ENCODE results near the gene PAPPA.

The PAPPA gene

DNA sequence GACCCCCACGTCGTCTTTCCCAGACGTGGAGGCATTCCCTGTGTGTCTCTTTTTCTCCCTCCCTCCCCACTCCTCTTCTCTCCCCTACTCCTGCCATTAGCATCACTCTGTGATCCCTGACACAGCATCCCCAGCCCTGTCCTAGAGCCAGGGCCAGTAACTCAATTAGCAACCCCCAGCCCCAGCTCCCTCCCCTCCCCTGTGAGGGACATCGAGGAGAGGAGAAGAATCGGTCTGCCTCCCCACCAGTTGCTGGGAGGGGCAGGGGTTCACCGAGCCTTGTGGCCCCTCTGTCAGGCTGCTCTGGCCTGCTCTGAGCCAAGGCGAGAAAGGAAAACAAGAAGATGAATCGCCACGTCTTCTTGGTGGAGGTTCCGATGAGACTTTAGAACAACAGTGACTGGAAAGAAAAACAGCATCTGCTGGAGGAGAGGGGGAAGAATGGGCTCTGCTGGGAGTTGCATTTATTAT lies 123.1 kb downstream of the PAPPA start:
- H3K4me3 ChIP-seq (ENCODE audit: low read length in 2 of 2), result no peak overlapping the region
- H3K36me3 ChIP-seq (ENCODE audit: control insufficient read depth in 2 of 2, insufficient read depth in 2 of 2, low read length in 2 of 2), result no peaks in the 10 kb centered on the region
- no peaks in the 10 kb centered on the region for H3K9me3 ChIP-seq (ENCODE audit: control insufficient read depth in 2 of 2, low read length in 2 of 2)
- H3K9ac ChIP-seq (ENCODE audit: low read length in 2 of 2), result no peak overlapping the region
- no peaks in the 10 kb centered on the region for H3K27me3 ChIP-seq (ENCODE audit: control insufficient read depth in 1 of 2, insufficient read depth in 2 of 2, low read length in 2 of 2)
- H3K27ac ChIP-seq (ENCODE audit: low read length), result no peak overlapping the region
- H3K4me1 ChIP-seq (ENCODE audit: control insufficient read depth, insufficient read depth, low read length), result no peaks in the 10 kb centered on the region

DNA sequence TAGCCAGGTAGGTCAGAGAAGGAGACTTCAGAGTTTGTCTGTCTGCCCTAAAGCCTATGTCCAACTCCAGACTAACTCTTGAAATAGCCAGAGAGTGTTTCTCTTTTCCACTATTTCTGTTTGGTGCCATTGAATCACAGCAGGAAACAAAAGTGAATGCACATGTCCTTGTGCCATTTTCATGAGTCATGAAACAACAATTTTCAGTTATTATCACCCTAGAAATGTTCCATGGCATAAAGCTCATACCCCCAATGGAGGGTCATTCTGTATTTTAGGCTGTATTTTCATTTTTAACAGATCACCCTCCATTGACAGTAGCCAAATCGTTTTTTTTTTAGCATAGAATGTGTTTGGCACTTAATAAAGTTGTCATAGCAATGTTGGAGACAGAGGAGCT lies 124.7 kb downstream of the PAPPA start:
- Histone ChIP-seq H3K27me3 (ENCODE audit: control insufficient read depth in 1 of 2, insufficient read depth in 2 of 2, low read length in 2 of 2) (no peaks in the 10 kb centered on the region), H3K4me1 (ENCODE audit: control insufficient read depth, insufficient read depth, low read length) (no peaks in the 10 kb centered on the region), H3K4me3 (ENCODE audit: low read length in 2 of 2) (no peak overlapping the region)

DNA sequence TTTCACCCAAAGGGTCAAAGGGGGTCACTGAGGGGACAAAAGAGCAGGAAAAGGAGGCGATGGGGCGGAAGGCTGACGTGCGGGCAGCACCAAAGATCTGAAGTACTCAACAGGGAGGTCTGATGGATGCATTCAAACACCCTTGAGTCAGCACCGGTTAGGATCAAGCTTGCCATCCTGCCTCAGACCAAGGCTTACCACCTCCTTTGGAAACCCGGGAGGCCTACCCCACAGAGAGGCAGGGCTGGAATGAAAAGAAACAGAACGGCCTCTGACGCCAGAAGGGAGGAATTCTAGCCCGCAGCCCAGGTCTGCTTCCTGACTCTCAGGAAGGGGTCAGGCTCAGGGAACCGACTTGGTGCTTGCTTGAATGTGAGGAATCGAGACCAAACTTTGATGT lies 125.6 kb downstream of the PAPPA start:
- no peak overlapping the region for H3K9ac ChIP-seq (ENCODE audit: low read length in 2 of 2)
- H3K36me3 ChIP-seq (ENCODE audit: control insufficient read depth in 2 of 2, insufficient read depth in 2 of 2, low read length in 2 of 2), result no peaks in the 10 kb centered on the region
- H3K9me3 ChIP-seq (ENCODE audit: control insufficient read depth in 2 of 2, low read length in 2 of 2), result no peaks in the 10 kb centered on the region
- no peaks in the 10 kb centered on the region for H3K27me3 ChIP-seq (ENCODE audit: control insufficient read depth in 1 of 2, insufficient read depth in 2 of 2, low read length in 2 of 2)
- H3K27ac ChIP-seq (ENCODE audit: low read length), result no peak overlapping the region
- no peak overlapping the region for H3K4me3 ChIP-seq (ENCODE audit: low read length in 2 of 2)
- no peaks in the 10 kb centered on the region for H3K4me1 ChIP-seq (ENCODE audit: control insufficient read depth, insufficient read depth, low read length)

More for the DNA sequence above, 124.7 kb downstream of the PAPPA start:
- H3K9ac ChIP-seq (ENCODE audit: low read length in 2 of 2), result no peak overlapping the region
- no peak overlapping the region for H3K27ac ChIP-seq (ENCODE audit: low read length)
- H3K36me3 ChIP-seq (ENCODE audit: control insufficient read depth in 2 of 2, insufficient read depth in 2 of 2, low read length in 2 of 2), result no peaks in the 10 kb centered on the region
- no peaks in the 10 kb centered on the region for H3K9me3 ChIP-seq (ENCODE audit: control insufficient read depth in 2 of 2, low read length in 2 of 2)

DNA sequence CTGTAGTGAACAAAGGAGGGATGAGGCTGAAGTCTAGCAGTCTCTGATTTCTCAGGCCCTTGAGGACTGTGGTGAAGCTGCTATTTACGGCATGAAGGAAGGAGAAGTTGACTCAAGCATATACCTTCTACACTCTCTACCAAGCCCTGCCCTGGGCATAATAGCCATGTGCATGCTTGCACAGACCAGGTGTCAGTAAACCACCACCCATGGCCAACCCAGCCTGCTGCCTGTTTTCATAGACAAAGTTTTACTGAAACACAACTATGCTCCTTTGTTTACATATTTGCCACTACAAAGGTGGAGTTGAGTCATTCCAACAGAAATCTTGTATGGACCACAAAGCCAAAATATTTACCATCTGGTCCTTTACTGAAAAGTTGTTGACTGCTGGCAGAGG lies 126.9 kb downstream of the PAPPA start:
- Histone ChIP-seq H3K9me3 (ENCODE audit: control insufficient read depth in 2 of 2, low read length in 2 of 2) (no peaks in the 10 kb centered on the region), H3K4me3 (ENCODE audit: low read length in 2 of 2) (no peak overlapping the region), H3K4me1 (ENCODE audit: control insufficient read depth, insufficient read depth, low read length) (no peaks in the 10 kb centered on the region)

DNA sequence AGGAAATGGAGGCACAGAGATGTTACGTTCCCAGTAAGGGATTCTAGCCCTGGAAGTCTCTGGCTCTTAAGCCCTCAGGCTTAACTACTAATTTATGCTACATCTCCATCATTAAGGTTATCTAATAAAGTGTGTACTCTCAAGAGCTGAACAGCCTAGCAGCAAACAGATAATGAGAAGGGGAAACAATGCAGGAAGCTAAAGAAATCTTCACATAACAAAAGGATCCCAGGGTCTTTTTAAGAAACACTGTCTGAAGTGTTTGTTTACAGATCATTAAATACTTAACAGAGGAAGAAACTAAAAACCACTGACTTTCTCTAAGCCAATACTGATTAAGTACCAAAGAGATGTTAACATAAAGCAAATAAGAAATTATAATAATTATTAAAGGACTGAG lies 129.0 kb downstream of the PAPPA start:
- no peaks in the 10 kb centered on the region for H3K36me3 ChIP-seq (ENCODE audit: control insufficient read depth in 2 of 2, insufficient read depth in 2 of 2, low read length in 2 of 2)
- no peaks in the 10 kb centered on the region for H3K4me1 ChIP-seq (ENCODE audit: control insufficient read depth, insufficient read depth, low read length)
- H3K4me3 ChIP-seq (ENCODE audit: low read length in 2 of 2), result no peak overlapping the region
- no peaks in the 10 kb centered on the region for H3K27me3 ChIP-seq (ENCODE audit: control insufficient read depth in 1 of 2, insufficient read depth in 2 of 2, low read length in 2 of 2)
- H3K9me3 ChIP-seq (ENCODE audit: control insufficient read depth in 2 of 2, low read length in 2 of 2), result no peaks in the 10 kb centered on the region
- no peak overlapping the region for H3K9ac ChIP-seq (ENCODE audit: low read length in 2 of 2)
- no peak overlapping the region for H3K27ac ChIP-seq (ENCODE audit: low read length)

More for the DNA sequence above, 126.9 kb downstream of the PAPPA start:
- no peaks in the 10 kb centered on the region for H3K36me3 ChIP-seq (ENCODE audit: control insufficient read depth in 2 of 2, insufficient read depth in 2 of 2, low read length in 2 of 2)
- H3K9ac ChIP-seq (ENCODE audit: low read length in 2 of 2), result no peak overlapping the region
- H3K27me3 ChIP-seq (ENCODE audit: control insufficient read depth in 1 of 2, insufficient read depth in 2 of 2, low read length in 2 of 2), result no peaks in the 10 kb centered on the region
- no peak overlapping the region for H3K27ac ChIP-seq (ENCODE audit: low read length)

DNA sequence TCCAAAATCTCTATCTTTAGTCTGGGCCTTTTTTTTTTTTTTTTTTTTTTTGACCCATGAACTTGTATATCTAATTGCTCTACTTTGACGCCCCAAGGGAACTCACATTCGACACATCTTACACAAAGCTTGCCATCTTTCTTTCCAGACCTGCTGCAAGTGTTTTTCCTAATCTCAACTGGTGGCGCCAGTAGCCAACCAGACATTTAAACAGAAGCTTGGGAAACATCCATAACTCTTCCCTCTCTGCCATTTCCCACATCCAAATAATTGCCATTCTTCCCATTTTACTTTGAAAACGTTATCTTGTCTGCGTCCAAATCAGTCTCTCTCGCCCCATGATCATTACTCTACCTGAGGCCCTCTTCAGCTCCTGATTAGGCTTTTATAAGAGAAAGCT lies 130.9 kb downstream of the PAPPA start:
- Histone ChIP-seq H3K27ac (ENCODE audit: low read length) (no peak overlapping the region), H3K27me3 (ENCODE audit: control insufficient read depth in 1 of 2, insufficient read depth in 2 of 2, low read length in 2 of 2) (no peaks in the 10 kb centered on the region), H3K9me3 (ENCODE audit: control insufficient read depth in 2 of 2, low read length in 2 of 2) (no peaks in the 10 kb centered on the region), H3K4me1 (ENCODE audit: control insufficient read depth, insufficient read depth, low read length) (no peaks in the 10 kb centered on the region), H3K36me3 (ENCODE audit: control insufficient read depth in 2 of 2, insufficient read depth in 2 of 2, low read length in 2 of 2) (no peaks in the 10 kb centered on the region), H3K4me3 (ENCODE audit: low read length in 2 of 2) (no peak overlapping the region), H3K9ac (ENCODE audit: low read length in 2 of 2) (no peak overlapping the region)

DNA sequence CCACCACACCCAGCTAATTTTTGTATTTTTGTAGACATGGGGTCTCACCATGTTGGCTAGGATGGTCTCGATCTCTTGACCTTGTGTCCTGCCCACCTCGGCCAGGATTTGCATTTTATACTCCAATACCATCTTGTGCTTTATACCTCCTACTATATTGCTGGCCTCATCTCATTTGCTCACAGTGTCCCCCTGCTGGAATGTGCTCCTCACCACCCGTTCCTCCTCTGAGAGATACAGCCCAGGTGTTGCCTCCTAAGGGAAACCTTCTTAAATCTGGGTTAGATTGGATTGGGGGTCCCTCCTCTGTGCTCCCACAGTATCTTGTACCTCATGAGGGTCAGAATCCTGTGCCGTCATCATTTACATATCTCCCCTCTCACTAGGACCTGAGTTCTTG lies 131.7 kb downstream of the PAPPA start:
- no peaks in the 10 kb centered on the region for H3K27me3 ChIP-seq (ENCODE audit: control insufficient read depth in 1 of 2, insufficient read depth in 2 of 2, low read length in 2 of 2)
- H3K4me3 ChIP-seq (ENCODE audit: low read length in 2 of 2), result no peak overlapping the region
- H3K9me3 ChIP-seq (ENCODE audit: control insufficient read depth in 2 of 2, low read length in 2 of 2), result no peaks in the 10 kb centered on the region
- no peaks in the 10 kb centered on the region for H3K4me1 ChIP-seq (ENCODE audit: control insufficient read depth, insufficient read depth, low read length)
- no peak overlapping the region for H3K9ac ChIP-seq (ENCODE audit: low read length in 2 of 2)
- H3K27ac ChIP-seq (ENCODE audit: low read length), result no peak overlapping the region
- no peaks in the 10 kb centered on the region for H3K36me3 ChIP-seq (ENCODE audit: control insufficient read depth in 2 of 2, insufficient read depth in 2 of 2, low read length in 2 of 2)

DNA sequence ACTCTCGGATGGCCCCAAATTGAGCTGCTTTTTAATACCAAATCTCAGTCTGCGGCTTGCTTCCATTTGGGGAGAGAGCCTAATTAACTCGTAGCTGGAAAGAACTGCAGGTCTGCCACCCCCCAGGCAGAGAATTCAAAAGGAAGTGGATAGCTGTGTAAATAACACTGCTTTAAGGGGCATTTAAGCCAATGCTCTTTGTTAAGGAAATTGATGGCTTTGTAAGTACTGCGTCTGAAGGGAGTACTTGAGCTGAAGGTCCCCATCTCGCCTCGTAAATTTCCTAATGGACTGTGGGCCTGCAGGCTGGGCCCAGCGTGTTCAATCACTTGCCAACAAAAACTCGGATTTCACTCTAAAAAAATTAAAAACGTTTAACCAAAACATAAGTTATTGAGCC lies 132.7 kb downstream of the PAPPA start:
- Histone ChIP-seq H3K27ac (ENCODE audit: low read length) (no peak overlapping the region), H3K9me3 (ENCODE audit: control insufficient read depth in 2 of 2, low read length in 2 of 2) (no peaks in the 10 kb centered on the region), H3K9ac (ENCODE audit: low read length in 2 of 2) (no peak overlapping the region), H3K36me3 (ENCODE audit: control insufficient read depth in 2 of 2, insufficient read depth in 2 of 2, low read length in 2 of 2) (no peaks in the 10 kb centered on the region), H3K4me3 (ENCODE audit: low read length in 2 of 2) (no peak overlapping the region), H3K4me1 (ENCODE audit: control insufficient read depth, insufficient read depth, low read length) (no peaks in the 10 kb centered on the region), H3K27me3 (ENCODE audit: control insufficient read depth in 1 of 2, insufficient read depth in 2 of 2, low read length in 2 of 2) (no peaks in the 10 kb centered on the region)

DNA sequence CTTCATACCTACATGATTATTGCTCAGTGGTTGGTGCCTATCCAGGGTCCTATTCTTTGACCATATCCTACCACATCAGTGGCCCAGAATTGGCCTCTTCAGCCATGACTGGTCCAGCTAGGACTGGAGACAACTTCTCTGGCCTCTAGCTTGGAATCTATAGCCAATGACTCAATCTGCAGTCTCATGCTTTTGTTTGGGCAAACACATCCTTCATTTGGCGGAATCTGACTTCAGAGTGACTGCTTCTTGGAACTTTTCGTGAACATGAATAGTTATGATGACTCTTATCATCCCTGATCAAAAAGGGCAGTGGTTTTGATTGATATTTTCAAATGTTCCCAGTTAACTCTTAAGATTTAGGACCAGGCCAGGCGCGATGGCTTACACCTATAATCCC lies 134.1 kb downstream of the PAPPA start:
- Histone ChIP-seq H3K4me3 (ENCODE audit: low read length in 2 of 2) (no peak overlapping the region), H3K4me1 (ENCODE audit: control insufficient read depth, insufficient read depth, low read length) (no peaks in the 10 kb centered on the region), H3K9ac (ENCODE audit: low read length in 2 of 2) (no peak overlapping the region), H3K9me3 (ENCODE audit: control insufficient read depth in 2 of 2, low read length in 2 of 2) (no peaks in the 10 kb centered on the region), H3K27me3 (ENCODE audit: control insufficient read depth in 1 of 2, insufficient read depth in 2 of 2, low read length in 2 of 2) (no peaks in the 10 kb centered on the region), H3K36me3 (ENCODE audit: control insufficient read depth in 2 of 2, insufficient read depth in 2 of 2, low read length in 2 of 2) (no peaks in the 10 kb centered on the region), H3K27ac (ENCODE audit: low read length) (no peak overlapping the region)

DNA sequence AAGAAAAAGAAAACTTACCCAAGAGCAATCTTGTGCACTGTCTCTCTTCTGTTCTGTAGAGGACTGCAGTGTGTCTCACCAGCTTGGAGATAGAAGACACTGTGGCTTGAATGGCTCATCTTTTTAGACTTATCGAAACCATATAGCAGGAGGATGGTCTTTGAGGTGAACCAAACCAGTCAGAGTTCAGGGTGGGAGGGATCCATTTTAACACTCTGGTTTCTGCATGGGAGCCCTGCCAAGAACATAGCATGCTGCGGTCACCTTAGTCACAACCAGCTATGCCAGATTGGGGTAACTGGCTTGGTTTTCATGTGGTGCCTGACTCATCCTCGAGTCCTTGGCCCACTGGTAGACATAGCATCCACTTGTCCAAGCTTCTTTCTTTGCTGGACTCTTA lies 135.1 kb downstream of the PAPPA start:
- Histone ChIP-seq H3K4me3 (ENCODE audit: low read length in 2 of 2) (no peak overlapping the region), H3K27me3 (ENCODE audit: control insufficient read depth in 1 of 2, insufficient read depth in 2 of 2, low read length in 2 of 2) (no peaks in the 10 kb centered on the region), H3K9me3 (ENCODE audit: control insufficient read depth in 2 of 2, low read length in 2 of 2) (no peaks in the 10 kb centered on the region), H3K36me3 (ENCODE audit: control insufficient read depth in 2 of 2, insufficient read depth in 2 of 2, low read length in 2 of 2) (no peaks in the 10 kb centered on the region), H3K27ac (ENCODE audit: low read length) (no peak overlapping the region), H3K9ac (ENCODE audit: low read length in 2 of 2) (no peak overlapping the region), H3K4me1 (ENCODE audit: control insufficient read depth, insufficient read depth, low read length) (no peaks in the 10 kb centered on the region)

DNA sequence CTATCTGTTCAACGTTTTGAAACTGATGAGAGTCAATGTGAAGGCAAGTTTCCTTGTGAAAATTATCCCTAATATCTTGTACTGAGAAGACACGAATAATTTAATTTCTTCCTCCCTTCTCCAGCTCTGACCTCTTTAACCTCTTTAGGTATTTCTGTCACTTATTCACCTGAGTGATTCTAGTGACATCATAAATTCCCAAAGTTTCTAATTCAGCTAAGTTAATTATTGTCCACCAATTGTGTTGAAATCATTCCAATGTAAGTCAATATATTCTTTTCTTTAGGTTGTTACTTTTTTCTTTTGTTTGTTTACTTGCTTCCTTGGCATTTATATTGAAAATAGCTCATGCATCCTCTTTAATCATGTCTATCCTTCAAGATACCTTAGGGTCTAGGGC lies 143.8 kb downstream of the PAPPA start:
- no peak overlapping the region for H3K9ac ChIP-seq (ENCODE audit: low read length in 2 of 2)
- H3K9me3 ChIP-seq (ENCODE audit: control insufficient read depth in 2 of 2, low read length in 2 of 2), result no peaks in the 10 kb centered on the region
- H3K27me3 ChIP-seq (ENCODE audit: control insufficient read depth in 1 of 2, insufficient read depth in 2 of 2, low read length in 2 of 2), result no peaks in the 10 kb centered on the region
- H3K27ac ChIP-seq (ENCODE audit: low read length), result no peak overlapping the region
- H3K36me3 ChIP-seq (ENCODE audit: control insufficient read depth in 2 of 2, insufficient read depth in 2 of 2, low read length in 2 of 2), result no peaks in the 10 kb centered on the region
- no peaks in the 10 kb centered on the region for H3K4me1 ChIP-seq (ENCODE audit: control insufficient read depth, insufficient read depth, low read length)
- H3K4me3 ChIP-seq (ENCODE audit: low read length in 2 of 2), result no peak overlapping the region

Measured in stomach smooth muscle (tissue), 2 donors.